ENCODE data around the gene WDR49. TPM values are rescaled to one million over a fixed set of nuclear protein-coding genes. Genes with fewer than 3 reads are reported as not detected.

Gene WDR49
- total RNA-seq, 1 donor from 2014 or later: 1.1 TPM

GRCh38 chr3:167450675-167451074 lies 203.1 kb downstream of the WDR49 start:
- no peak overlapping the region for H3K4me3 ChIP-seq (ENCODE audit: low read depth, low read length)
- no peaks in the 10 kb centered on the region for H3K36me3 ChIP-seq (ENCODE audit: control insufficient read depth, insufficient read depth, low read length)
- no peaks in the 10 kb centered on the region for H3K27me3 ChIP-seq (ENCODE audit: control insufficient read depth, insufficient read depth, low read length)
- no peak for FAIRE-seq
- no peak for DNase-seq (ENCODE audit: low read depth)
- TF ChIP-seq, protein P1, sequence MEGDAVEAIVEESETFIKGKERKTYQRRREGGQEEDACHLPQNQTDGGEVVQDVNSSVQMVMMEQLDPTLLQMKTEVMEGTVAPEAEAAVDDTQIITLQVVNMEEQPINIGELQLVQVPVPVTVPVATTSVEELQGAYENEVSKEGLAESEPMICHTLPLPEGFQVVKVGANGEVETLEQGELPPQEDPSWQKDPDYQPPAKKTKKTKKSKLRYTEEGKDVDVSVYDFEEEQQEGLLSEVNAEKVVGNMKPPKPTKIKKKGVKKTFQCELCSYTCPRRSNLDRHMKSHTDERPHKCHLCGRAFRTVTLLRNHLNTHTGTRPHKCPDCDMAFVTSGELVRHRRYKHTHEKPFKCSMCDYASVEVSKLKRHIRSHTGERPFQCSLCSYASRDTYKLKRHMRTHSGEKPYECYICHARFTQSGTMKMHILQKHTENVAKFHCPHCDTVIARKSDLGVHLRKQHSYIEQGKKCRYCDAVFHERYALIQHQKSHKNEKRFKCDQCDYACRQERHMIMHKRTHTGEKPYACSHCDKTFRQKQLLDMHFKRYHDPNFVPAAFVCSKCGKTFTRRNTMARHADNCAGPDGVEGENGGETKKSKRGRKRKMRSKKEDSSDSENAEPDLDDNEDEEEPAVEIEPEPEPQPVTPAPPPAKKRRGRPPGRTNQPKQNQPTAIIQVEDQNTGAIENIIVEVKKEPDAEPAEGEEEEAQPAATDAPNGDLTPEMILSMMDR (IDR thresholded peaks at IDR 0.05; ENCODE audit: insufficient read depth, low read length, severe bottlenecking): no peak

DNA sequence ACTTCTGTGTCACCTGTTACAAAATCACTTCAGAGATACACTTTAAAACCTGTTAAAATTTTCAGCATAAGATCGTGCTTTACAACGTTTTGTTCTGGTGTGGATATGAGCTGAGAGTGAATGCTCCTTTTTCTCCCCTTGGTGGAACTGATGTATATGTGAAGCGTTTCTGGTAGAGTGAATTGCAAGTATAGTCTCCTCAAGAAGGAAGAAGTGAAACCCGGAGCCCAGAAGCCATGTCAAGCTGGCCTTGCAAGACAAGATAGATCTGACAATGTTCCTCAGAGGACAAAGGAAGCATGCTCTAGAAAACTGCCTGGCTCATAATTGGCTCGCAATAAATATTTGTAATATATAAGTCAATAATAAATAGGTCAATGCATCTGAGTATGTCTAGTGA lies 203.5 kb downstream of the WDR49 start:
- H3K36me3 ChIP-seq (ENCODE audit: control insufficient read depth, insufficient read depth, low read length): no peaks in the 10 kb centered on the region
- TF ChIP-seq, protein P1 (IDR thresholded peaks at IDR 0.05; ENCODE audit: insufficient read depth, low read length, severe bottlenecking): no peak
- FAIRE-seq (no peak), DNase-seq (ENCODE audit: low read depth) (no peak)
- no peaks in the 10 kb centered on the region for H3K27me3 ChIP-seq (ENCODE audit: control insufficient read depth, insufficient read depth, low read length)
- H3K4me3 ChIP-seq (ENCODE audit: low read depth, low read length): no peak overlapping the region

DNA sequence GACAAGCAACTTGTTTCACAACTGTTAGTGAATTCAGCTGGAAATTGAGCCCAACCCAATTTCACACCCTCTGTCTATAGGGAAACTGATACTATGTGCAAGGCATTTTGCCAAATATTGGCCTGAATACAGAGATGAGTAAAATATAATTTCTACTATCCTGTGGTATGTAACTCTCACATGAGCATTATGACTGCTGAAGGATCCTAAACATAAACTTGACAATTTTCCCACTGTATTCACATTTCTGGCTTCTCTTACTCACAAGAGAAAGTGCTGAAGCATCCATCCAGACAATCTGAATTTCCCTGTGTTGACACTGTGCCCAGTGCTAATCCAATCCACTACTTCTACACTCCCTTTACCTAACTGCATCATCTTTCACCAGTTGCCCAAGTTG lies 208.3 kb downstream of the WDR49 start:
- TF ChIP-seq, protein P1 (IDR thresholded peaks at IDR 0.05; ENCODE audit: insufficient read depth, low read length, severe bottlenecking): no peak
- Histone ChIP-seq H3K27me3 (ENCODE audit: control insufficient read depth, insufficient read depth, low read length) (no peaks in the 10 kb centered on the region), H3K36me3 (ENCODE audit: control insufficient read depth, insufficient read depth, low read length) (no peaks in the 10 kb centered on the region), H3K4me3 (ENCODE audit: low read depth, low read length) (no peak overlapping the region)
- FAIRE-seq: no peak
- DNase-seq (ENCODE audit: low read depth): no peak

GRCh38 chr3:167441256-167441655 lies 212.5 kb downstream of the WDR49 start:
- FAIRE-seq (no peak), DNase-seq (ENCODE audit: low read depth) (no peak)
- TF ChIP-seq, protein P1 (IDR thresholded peaks at IDR 0.05; ENCODE audit: insufficient read depth, low read length, severe bottlenecking): no peak
- Histone ChIP-seq H3K36me3 (ENCODE audit: control insufficient read depth, insufficient read depth, low read length) (no peaks in the 10 kb centered on the region), H3K4me3 (ENCODE audit: low read depth, low read length) (no peak overlapping the region), H3K27me3 (ENCODE audit: control insufficient read depth, insufficient read depth, low read length) (no peaks in the 10 kb centered on the region)

- TF ChIP-seq, protein P1 (IDR thresholded peaks at IDR 0.05; ENCODE audit: insufficient read depth, low read length, severe bottlenecking): no peak
- FAIRE-seq (no peak), DNase-seq (ENCODE audit: low read depth) (no peak)
- no peaks in the 10 kb centered on the region for H3K36me3 ChIP-seq (ENCODE audit: control insufficient read depth, insufficient read depth, low read length)
- no peaks in the 10 kb centered on the region for H3K27me3 ChIP-seq (ENCODE audit: control insufficient read depth, insufficient read depth, low read length)
- no peak overlapping the region for H3K4me3 ChIP-seq (ENCODE audit: low read depth, low read length)
Measured at GRCh38 chr3:167437428-167438139, 216.2 kb downstream of the WDR49 start.

Other genes with a start within 250 kb of the WDR49 start
- gene SERPINI2, start 179.9 kb downstream of the WDR49 start, total RNA-seq: not detected in 2 replicates
- 83.2 and 131 TPM in 2 replicates for gene PDCD10, start 81.0 kb upstream of the WDR49 start, total RNA-seq
- gene SERPINI1, start 81.8 kb upstream of the WDR49 start, total RNA-seq: 1.8 and 3.3 TPM in 2 replicates

All from bronchial epithelial cell (primary cell).